ENCODE data around the gene SPTLC3. TPM values are rescaled to one million over a fixed set of nuclear protein-coding genes. Genes with fewer than 3 reads are reported as not detected.

SPTLC3 gene
- total RNA-seq, 1 experiment from 2014 or later: 0.03 TPM

- Histone ChIP-seq H3K27me3 (ENCODE audit: control insufficient read depth, insufficient read depth, low read length) (no peaks in the 10 kb centered on the region), H3K36me3 (ENCODE audit: control insufficient read depth, insufficient read depth, low read length) (no peaks in the 10 kb centered on the region), H3K9me3 (ENCODE audit: control insufficient read depth, insufficient read depth, low read depth, low read length) (no peaks in the 10 kb centered on the region), H3K4me3 (ENCODE audit: low read depth in 2 of 2, low read length in 2 of 2) (no peak overlapping the region), H3K4me1 (ENCODE audit: control insufficient read depth, insufficient read depth, low read length) (no peaks in the 10 kb centered on the region), H3K27ac (ENCODE audit: low read length) (no peak overlapping the region)
- intact Hi-C loops (cut with micrococcal nuclease; ENCODE audit: unreplicated experiment) (no loop called here), in situ Hi-C loops (cut with HindIII; ENCODE audit: low pct_unique_long_range_greater_than_20kb, low sequenced_read_pairs) (no loop called here)
- ChIA-PET POLR2A (no interaction called here), CTCF (no interaction called here)
- BruUV-seq (replicated peaks): no TSS peak
- DNase-seq (ENCODE audit: low read depth, low spot score): no peak
- TF ChIP-seq TCF7L2 (IDR thresholded peaks at IDR 0.05; ENCODE audit: low read depth, low read length): no peak
- TF ChIP-seq CTCF (IDR thresholded peaks at IDR 0.05): no peak
- TF ChIP-seq, protein P1, sequence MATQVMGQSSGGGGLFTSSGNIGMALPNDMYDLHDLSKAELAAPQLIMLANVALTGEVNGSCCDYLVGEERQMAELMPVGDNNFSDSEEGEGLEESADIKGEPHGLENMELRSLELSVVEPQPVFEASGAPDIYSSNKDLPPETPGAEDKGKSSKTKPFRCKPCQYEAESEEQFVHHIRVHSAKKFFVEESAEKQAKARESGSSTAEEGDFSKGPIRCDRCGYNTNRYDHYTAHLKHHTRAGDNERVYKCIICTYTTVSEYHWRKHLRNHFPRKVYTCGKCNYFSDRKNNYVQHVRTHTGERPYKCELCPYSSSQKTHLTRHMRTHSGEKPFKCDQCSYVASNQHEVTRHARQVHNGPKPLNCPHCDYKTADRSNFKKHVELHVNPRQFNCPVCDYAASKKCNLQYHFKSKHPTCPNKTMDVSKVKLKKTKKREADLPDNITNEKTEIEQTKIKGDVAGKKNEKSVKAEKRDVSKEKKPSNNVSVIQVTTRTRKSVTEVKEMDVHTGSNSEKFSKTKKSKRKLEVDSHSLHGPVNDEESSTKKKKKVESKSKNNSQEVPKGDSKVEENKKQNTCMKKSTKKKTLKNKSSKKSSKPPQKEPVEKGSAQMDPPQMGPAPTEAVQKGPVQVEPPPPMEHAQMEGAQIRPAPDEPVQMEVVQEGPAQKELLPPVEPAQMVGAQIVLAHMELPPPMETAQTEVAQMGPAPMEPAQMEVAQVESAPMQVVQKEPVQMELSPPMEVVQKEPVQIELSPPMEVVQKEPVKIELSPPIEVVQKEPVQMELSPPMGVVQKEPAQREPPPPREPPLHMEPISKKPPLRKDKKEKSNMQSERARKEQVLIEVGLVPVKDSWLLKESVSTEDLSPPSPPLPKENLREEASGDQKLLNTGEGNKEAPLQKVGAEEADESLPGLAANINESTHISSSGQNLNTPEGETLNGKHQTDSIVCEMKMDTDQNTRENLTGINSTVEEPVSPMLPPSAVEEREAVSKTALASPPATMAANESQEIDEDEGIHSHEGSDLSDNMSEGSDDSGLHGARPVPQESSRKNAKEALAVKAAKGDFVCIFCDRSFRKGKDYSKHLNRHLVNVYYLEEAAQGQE (IDR thresholded peaks at IDR 0.05; ENCODE audit: insufficient read depth in 1 of 2, low read depth in 2 of 2, low read length in 1 of 2): no peak
- TF ChIP-seq POLR2AphosphoS5 (IDR thresholded peaks at IDR 0.05; ENCODE audit: low read depth, low read length): no peak
- no peak for TF ChIP-seq SIN3A (IDR thresholded peaks at IDR 0.05; ENCODE audit: borderline replicate concordance, insufficient read depth, low read depth, low read length)
- no peak for ATAC-seq
These were observed 19.9 kb downstream of the SPTLC3 start for GRCh38 chr20:13028673-13029072.

DNA sequence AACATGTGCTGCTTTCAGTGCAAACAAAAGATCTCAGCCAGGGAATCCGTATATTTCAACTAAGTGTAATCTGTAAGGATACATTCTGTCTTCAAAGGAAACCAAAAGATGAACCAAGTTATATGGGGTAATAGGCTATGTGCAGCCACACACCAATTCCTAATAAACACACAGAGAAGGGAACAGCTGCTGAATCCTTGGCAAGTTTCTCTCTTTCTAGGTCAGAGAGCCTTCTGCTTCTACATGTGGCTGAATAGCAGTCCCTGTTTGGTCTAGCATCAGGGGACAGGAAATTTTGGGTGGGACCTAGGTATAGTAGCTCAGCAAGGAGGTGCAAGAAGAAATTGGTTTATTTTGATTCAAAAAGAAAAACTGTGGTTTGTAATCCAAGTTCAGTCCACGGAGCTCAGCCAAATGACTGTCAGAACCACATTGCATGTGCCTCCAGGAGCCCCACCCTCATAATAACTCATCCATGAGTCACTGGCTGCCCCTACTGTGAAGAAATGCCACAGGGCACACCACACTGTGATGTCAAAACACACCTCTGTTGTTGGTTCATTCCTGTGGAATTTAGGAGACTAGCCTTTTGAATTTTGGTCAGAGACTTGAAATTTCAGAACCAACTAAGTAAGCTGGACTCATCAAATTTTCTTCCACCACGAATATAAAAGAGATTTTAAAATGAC is 21.1 kb downstream of the SPTLC3 start:
- in situ Hi-C loops (cut with HindIII; ENCODE audit: low pct_unique_long_range_greater_than_20kb, low sequenced_read_pairs): no loop called here
- Histone ChIP-seq H3K27me3 (ENCODE audit: control insufficient read depth, insufficient read depth, low read length) (no peaks in the 10 kb centered on the region), H3K27ac (ENCODE audit: low read length) (no peak overlapping the region), H3K4me3 (ENCODE audit: low read depth in 2 of 2, low read length in 2 of 2) (no peak overlapping the region), H3K9me3 (ENCODE audit: control insufficient read depth, insufficient read depth, low read depth, low read length) (no peaks in the 10 kb centered on the region), H3K36me3 (ENCODE audit: control insufficient read depth, insufficient read depth, low read length) (no peaks in the 10 kb centered on the region), H3K4me1 (ENCODE audit: control insufficient read depth, insufficient read depth, low read length) (no peaks in the 10 kb centered on the region)
- CTCF ChIA-PET: no interaction called here
- intact Hi-C loops (cut with micrococcal nuclease; ENCODE audit: unreplicated experiment): no loop called here
- TF ChIP-seq TCF7L2 (IDR thresholded peaks at IDR 0.05; ENCODE audit: low read depth, low read length) (no peak), POLR2AphosphoS5 (IDR thresholded peaks at IDR 0.05; ENCODE audit: low read depth, low read length) (no peak), CTCF (IDR thresholded peaks at IDR 0.05) (no peak), SIN3A (IDR thresholded peaks at IDR 0.05; ENCODE audit: borderline replicate concordance, insufficient read depth, low read depth, low read length) (no peak)
- TF ChIP-seq, protein P1 (IDR thresholded peaks at IDR 0.05; ENCODE audit: insufficient read depth in 1 of 2, low read depth in 2 of 2, low read length in 1 of 2): no peak
- POLR2A ChIA-PET: no interaction called here
- ATAC-seq (no peak), DNase-seq (ENCODE audit: low read depth, low spot score) (peak; percentile 55)
- no TSS peak for BruUV-seq (replicated peaks)
